HG02840 (cell line): ENCODE results near the gene COTL1.
"Not testable (repeated sequence)": the region's sequence is repeated elsewhere in the genome, so short reads cannot be mapped to it uniquely, and the experiment has no call there.

ENCODE experiments used
- ATAC-seq: cut with Tn5 transposase; IDR thresholded peaks from one replicate; pipeline ENCODE4 v1.9.1; 2021; ENCODE audit warnings: mild to moderate bottlenecking, moderate library complexity, moderate number of reproducible peaks; ENCODE audit not compliant: unreplicated experiment, low FRiP score

Gene COTL1

DNA sequence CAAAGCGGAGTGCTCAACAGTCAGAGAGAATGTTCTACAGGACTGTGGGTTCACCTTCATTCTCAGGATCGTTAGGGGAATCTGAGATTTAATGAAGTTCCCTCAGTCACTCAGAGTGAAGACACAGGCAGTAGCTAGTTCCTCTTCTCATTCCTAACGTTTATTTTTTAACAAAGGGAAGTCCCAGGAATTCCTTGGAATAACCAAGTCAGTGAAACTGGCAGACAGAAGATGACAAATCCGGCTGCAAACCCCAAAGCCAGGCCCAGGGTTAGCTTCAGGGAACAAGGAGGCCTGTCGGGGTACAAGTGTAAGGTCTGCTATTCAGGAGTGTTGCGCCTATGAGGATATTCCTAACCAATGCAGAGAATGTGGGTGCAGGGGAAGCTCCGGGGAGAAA, 42.0 kb downstream of the COTL1 start:
- ATAC-seq: no peak

DNA sequence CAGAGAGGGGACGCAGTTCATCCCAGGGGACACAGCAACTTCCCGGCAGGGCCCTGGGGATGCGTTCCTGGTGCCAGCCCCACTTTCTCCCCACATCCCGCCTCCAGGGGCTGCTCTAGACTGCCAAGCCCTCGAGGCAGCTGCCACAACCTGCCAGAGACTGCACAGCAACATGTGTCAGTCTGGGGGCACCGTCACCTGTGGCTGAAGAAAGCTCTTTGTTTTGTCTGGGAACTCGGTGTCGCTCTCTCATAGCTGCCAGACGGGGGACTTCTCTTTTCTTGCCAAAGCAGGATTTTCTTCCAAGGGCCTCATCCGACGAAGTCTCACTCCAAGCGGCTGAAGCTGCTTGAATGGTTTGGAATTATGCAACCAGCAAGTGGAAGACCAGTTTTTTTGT, 43.7 kb downstream of the COTL1 start:
- no peak for ATAC-seq

DNA sequence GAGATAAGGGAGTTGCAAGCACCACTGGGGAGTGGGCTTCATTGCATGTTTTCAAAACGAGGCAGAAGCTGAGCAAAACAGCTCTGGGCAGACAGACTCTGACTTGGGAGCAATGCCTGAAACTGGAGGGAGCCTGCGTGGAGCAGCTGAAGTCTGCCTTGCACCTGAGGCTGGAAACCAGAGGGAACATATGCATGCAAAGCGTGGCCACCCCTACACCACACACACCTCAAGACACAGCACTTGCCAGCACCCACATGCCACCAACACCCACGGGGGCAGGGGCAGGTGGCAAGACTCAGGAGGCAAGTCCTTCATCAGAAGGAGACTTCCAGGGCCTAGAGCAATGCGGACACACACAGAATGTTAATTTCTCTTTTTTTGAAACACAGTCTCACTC, 45.8 kb downstream of the COTL1 start:
- no peak for ATAC-seq

DNA sequence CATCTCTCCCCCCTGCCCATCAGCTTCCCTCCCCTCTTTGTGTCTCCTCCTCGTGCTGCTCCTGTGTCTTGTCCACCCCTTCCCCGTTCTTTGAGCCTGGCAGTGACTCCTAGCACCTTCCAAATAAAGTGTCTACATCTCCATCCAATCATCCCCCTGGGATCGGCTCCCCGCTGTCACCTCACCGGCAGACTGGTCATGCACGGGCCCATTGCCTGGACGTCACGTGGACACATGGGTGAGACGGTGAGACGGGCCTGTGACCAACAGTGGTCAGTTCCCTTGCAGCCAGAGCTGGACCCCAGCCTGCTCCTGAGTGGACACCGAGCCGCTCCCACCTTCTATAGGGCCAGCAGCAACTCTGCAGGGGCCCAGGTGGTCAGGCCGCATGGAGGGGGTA, 46.4 kb downstream of the COTL1 start:
- no peak for ATAC-seq

DNA sequence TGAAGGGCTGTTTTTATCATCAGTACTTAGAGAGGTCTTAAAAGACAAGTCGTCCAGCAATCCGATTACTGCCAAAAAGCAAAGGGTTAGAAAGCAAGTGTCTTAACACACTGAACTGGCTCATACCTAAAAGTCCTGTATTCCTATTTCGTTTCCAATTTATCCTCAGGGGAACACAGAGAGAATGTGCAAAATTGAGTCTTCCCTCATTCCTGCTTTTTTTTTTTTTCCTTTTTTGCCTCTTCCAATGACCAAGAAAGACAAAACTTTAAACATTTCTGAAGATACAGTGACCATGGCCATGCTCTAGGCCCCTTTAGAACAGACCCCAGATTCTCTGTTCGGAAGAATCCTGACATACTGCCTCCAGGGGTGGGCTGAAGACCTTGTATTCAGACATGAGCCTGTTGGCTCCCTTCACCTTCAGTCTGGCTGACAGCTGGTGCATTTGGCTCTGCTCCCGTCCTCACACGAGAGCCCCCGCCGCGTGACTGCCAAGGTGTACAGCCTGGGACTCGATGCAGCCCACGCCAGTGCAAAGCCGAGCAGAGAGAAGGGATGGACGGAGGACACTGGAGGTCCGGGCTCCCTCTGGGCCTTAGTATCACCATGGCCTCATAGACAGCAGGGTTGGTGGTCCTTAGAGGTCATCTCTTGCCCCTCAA, 47.0 kb downstream of the COTL1 start:
- no peak for ATAC-seq

DNA sequence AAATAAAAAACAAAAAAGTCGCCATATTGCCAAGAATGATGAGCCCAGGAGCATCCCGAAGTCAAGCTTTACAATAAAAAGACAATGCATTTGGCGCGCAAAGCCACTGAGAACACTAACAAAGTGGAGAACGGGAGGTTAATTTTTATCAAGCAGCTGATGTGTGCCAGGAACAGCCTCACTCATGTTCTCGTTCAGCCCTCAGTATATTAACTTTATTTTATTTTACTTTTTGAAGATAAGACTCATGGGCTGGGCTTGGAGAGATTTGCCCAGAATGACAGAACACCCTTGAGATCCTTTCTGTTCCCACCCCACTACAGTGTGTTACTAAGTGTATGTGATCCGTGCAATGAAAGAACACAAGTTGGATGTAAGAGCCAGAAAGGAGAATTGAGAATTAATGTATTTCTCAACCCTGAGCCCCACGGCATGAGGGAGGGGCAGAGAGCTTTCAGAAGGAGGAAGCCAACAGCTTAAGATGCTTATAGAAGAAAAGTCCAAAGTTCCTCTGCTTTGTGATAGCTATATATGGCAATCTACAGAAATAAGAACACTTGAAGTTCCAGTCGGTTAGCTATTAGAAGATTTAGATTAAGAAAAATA, 48.4 kb downstream of the COTL1 start:
- ATAC-seq: no peak

DNA sequence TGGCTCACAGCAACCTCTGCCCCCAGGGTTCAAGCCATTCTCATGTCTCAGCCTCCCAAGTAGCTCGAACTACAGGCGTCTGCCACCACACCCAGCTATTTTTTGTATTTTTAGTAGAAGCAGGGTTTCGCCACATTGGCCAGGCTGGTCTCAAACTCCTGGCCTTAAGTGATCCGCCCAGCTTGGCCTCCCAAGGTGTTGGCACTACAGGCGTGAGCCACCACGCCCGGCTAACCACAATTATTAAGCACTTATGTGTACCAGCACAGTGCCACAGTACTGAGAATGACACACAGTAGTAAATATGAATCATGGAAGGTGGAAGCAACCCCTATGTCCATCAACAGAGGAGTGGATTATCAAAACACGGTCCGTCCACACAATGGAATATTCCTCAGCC, 49.8 kb downstream of the COTL1 start:
- no peak for ATAC-seq

DNA sequence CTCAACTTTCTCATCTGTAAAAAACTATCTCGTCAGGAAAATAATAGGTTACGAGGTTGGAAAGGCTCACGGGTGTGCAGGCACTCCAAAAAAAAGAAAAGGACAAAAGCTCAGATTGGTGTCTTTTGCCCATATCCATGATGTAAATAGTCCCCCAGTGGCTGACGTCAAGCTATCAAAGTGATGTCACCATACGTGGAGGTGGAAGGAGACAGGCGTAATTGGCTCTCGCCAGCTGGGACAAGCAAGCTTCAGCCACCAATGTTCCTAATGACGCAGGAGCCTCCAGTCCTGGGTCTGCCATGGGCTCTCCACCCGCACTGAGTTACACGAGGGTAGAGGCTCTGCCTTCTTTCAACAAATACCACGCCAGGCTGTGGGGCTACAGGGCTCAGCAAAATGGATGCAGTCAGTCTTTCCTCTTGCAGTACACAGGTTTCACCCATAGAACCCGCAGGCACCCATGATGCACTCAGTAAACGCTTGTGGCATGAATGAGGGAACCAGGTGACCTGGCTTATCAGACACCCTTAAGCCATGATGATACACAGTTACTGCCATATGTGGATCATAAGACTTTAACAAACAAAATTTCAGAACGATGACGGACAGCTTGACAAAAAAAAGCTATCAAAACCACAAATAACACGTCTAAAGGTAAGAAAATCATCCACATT, 50.5 kb downstream of the COTL1 start:
- no peak for ATAC-seq

DNA sequence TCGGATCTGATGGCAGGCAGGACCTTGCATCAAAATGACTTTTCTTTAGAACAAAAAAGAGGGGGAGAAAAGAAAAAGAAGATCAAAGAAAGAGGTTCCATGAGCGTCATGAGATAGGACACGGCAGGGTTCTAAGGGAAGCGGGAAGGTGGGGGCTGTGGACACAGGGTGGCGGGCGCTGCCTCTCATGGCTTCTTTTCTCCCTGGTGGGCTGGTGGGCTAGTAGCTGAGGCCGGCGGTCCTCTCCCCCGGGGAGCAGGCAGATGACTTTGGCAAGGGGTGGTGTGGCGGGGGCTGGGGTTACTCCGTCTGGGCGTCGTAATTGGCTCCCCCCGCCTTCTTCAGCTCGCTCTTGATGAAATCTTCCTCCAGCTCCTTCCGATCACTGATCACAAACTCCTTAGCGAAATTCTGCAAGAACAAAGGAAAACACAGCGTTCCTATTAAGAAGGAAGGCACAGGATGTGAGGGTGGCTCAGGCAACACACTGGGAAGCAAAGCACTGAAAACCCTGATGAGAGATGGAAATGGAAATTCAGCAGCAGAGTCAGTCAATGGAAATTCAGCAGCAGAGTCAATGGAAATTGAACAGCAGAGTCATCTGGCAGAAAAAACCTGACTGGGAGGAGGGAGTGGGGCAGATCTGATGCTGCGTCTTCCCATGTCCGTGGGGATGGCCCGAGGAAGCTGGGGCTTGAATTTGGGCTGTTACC, 51.2 kb downstream of the COTL1 start:
- ATAC-seq: no peak

DNA sequence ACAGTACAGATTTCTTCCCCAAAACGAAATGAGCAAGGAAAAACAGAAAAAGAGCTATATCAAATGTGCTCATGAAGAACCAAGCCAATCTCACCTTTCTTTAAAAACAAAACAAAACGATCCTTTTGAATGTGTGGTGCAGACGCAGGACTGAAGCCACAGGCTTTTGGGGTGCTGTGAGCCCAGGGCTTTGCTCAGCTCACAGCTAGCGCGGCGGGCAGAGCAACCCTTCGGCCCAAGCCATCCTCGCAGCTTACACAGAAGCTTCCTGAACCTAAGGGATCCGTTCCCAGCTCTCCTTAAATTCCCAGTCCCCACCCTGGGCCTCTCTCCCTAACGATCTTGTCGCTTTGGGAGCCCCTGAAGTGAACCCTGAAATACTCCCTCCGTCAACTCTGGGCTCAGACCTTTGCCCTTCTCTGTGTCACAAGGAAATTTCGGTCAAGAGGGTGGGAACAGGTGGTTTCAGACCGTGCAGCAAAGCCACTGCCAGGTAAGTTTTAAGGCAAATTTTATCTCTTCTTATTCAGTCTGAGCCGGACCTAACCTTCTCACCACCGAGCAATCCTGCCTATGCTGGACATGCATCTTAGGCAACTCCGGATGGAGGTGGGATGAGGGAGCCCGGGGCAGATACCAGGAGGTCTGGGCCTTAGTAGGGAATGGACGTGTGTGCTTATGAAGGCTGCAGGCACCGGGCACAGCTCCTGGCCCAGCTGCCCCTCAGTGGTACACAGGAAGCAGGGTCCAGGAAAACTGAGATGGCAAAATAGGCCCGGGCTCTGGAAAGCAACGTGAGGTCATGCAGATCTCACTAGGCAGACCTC, 52.0 kb downstream of the COTL1 start:
- no peak for ATAC-seq

DNA sequence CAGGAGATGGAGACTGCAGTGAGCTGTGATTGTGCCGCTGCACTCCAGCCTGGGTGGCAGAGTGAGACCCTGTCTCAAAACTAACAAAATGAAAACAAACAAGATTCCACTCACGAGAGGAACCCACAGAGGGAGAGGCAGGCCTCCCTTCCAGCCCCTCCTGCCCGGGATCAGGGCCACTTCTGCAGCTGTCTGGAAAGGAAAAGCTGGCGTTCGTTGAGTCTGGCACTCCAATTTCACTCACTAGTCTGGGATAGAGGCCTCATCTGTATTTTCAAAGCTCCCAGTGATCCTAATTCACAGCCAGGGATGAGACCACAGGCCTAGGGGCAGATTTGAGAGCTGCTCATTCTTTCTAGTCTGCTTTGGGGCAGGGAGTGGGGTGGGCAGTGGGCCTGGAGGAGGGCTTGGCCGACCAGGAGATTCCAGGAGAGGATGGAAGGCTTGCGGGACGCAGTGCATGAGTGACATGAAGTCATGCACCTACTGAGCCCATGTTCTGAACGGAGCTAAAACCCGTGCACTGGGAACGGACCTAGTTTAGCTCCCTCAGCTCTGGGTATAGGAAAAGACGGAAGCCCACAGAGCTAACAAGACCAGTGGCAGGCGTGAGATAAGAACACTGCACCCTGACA, 54.0 kb downstream of the COTL1 start:
- no peak for ATAC-seq

DNA sequence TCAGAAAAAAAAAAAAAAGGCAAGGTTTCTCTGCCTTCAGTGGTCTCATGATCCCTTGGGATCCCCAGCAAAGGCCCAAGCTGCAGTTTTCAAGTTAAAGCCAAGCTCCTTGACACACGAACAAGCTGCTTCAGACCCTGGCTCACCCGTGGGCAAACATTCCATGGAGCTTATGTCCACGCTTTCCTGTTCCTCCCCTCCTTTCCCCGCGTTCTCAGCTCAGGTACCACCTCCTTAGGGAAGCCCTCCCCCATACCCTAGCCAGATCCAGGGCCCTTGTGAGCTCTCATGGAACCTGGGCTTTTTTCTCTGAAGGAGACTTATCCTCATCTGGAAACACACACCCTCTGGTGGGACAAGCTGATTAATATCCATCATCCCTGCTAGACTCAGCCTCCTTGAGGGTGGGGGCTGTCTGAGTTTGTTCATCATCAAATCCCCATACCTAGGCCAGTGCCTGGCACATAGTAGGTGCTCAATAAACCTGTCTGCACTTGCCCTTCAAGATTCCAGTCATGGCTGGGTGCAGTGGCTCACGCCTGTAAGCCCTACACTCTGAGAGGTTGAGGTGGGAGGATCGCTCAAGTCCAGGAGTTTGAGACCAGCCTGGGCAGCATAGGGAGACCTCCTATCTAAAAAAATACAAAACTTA, 54.7 kb downstream of the COTL1 start:
- no peak for ATAC-seq

DNA sequence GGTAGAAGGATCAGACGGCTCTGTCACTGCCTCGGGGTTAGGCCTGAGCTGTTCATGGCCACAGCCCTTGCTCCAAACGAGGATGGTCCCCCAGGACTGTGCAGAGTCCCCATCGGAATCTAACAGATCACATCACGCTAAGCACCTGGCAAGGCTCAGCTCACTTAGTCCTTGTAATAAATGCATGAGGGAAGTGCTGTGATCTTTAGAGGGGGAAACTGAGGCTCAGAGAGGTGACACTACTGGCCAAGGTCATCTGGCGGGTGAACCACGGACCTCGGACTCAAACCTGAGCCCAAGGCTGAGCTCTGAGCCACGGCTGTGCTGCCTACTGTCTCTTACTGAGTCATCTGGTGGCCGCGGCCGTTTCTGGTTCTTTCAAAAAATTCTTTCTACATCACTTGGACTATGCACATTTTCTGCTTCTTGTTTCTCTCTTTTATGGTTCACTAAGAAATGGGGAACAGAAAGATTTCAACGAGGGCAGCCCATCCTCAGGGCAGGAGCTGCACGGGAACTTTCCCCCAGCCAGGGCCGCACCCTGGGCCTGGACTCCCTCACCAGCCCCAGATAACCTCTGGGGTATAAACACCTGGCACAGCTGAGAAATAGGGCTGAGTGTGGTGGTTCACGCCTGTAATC, 55.6 kb downstream of the COTL1 start:
- no peak for ATAC-seq

DNA sequence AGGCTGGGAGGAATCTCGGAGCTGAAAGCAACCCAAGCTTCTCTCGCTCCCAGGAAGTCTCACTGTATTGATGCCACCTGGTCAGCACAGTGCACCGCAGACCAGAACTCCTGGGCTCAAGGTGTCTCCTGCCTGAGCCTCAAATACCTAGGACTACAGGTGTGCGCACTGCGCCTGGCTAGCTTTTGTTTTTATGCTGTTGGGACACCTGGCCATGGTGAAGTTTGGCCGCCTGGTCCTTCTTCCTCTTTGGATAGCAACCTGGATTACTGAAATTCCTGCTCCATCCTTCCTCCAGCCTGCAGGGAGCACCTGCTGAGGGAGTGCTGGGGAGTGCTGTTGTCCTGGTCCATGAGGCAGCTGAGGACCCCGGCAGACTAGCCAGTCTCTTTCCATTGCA, 56.6 kb downstream of the COTL1 start:
- no peak for ATAC-seq

DNA sequence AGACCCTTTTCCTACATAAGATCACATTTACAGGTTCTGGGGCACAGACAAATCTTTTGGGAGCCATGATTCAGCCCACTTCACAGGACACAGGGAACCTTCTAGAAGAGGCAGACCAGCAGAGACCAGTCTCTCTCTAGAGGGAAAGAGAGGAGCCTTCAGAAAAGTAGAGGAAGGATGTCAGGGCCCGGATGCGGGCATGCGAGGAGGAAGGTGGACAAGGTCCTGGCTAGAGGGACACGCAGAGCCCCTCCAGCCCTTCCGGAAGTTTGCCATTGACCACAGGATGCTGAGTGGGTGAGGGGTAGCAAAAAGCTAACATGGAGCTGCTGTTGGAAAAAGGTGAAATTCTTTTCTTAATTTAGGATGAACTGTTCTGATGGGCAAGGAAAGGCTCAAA, 57.6 kb downstream of the COTL1 start:
- no peak for ATAC-seq

DNA sequence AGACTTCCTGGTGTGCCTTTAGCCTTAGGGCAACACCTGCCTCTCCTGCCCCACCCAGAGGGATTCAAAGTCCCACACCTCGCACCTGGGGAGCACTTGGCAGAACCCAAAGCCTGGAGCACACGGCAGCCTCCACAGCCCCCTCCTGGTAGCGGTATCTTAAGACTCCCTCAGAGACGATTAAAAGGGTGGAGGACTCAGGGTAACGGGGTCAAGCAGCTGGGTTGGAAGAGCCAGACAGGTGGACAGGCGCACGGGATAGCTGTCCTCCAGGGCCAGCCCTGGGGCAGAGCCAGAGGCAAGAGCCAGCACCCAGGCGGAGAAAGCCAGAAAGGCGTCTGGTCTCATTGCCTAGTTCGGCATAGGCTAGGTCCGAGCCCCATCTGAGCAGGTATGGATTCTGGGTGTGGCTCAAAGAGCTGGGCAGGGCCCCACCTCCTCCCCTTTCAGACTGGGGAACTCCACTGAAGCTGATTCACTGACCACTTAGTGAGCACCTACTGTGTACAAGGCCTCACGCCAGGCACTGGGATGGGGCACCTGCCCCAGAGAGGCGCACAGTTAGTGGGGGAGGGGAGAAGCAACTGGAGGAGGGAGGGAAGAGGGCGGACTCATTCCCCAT, 58.5 kb downstream of the COTL1 start:
- ATAC-seq: no peak

DNA sequence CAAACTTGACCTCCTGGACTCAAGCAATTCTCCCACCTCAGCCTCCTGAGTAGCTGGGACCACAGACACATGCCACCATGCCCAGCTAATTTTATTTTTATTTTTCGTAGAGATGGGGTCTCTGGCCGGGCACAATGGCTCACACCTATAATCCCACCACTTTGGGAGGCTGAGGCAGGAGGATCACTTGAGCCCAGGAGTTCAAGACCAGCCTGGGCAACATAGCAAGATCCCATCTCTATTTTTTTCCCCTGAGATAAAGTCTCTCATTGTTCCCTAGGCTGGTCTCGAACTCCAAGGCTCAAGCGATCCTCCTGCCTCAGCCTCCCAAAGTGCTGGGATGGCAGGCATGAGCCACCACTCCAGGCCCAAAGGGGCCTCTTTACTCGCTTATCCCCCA, 59.0 kb downstream of the COTL1 start:
- ATAC-seq: not testable (repeated sequence)

DNA sequence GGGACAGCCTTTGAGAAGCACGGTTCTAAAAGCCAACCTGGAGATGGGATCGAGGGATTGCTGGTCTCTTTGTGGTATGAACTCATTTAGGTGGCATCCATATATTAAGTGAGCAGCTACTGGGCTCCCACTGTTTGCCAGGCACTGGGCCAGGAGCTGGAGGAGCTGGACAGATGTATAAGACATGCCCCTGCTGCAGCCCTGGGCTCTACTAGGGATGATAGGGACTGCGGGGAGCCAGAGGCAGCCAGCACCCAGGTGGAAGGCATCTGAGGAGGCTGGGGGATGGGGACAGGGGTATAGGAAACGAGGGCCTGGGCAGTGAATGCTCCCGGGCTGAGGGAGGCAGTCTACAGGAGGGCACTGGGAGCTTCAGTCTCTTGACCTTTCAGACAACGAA, 60.4 kb downstream of the COTL1 start:
- ATAC-seq: no peak

DNA sequence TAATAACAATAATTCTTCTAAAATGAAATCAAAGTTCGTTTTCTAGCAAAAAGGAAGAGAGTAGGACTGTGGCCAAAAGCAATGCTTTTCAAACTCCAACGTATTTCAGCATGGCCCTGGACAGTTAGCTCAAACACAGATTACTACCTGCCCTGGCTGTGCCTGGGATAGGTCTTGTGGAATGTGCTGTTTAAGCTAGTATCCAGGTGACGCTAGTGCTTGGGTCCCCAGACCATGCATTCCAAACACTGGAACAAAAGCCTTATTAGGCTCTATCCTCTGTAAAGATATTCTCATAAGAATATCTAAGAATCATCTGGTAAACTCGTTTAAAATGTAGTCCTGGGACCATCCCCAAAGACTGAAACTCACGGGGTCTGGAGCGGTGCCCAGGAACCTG, 60.8 kb downstream of the COTL1 start:
- ATAC-seq: no peak
